Thyroid gland (tissue), 4 donors: ENCODE measurements around the gene ARSK. TPM values are rescaled to one million over a fixed set of nuclear protein-coding genes. Genes with fewer than 3 reads are reported as not detected.

Experiments used
- DNase-seq, 2 donors: peaks; one replicate each; pipeline ENCODE4 v3.0.0-alpha.2; 2019
- H3K27ac ChIP-seq, 3 donors: fragments of 200-600 bp; sonication (generic); 1 replicate in 2 of 3; 2 replicates in 1 of 3; pipeline ENCODE4 v1.5.1; 2016 to 2019; ENCODE audit warnings: mild to moderate bottlenecking in 1 of 3, moderate library complexity in 1 of 3
- H3K27me3 ChIP-seq: fragments of 200-600 bp; sonication (generic); one replicate; pipeline ENCODE4 v1.5.1; 2019
- H3K36me3 ChIP-seq, 2 donors: fragments of 200-600 bp; sonication (generic); one replicate each; pipeline ENCODE4 v1.5.1; 2016 to 2019
- H3K4me1 ChIP-seq, 2 donors: fragments of 200-600 bp; sonication (generic); one replicate each; pipeline ENCODE4 v1.5.1; 2017 to 2019
- H3K4me3 ChIP-seq, 3 donors: fragments of 200-600 bp; sonication (generic); replicated peaks in 1 of 3; 1 replicate in 2 of 3; 2 replicates in 1 of 3; pipeline ENCODE4 v1.5.1; 2016; ENCODE audit warnings: mild to moderate bottlenecking in 1 of 3
- H3K9me3 ChIP-seq: fragments of 200-600 bp; sonication (generic); one replicate; pipeline ENCODE4 v1.5.1; 2017
- CTCF ChIP-seq, 6 experiments: fragments of 200-600 bp in 3 of 6; fragments of 450-650 bp in 3 of 6; sonication (generic) in 3 of 6; IDR thresholded peaks; one replicate each; pipeline ENCODE4 v1.5.1; 2016 to 2019; ENCODE audit warnings: antibody characterized with exemption in 6 of 6, mild to moderate bottlenecking in 2 of 6, inconsistent platforms in 1 of 6, moderate library complexity in 1 of 6
- POLR2A ChIP-seq, 2 donors: fragments of 450-650 bp; IDR thresholded peaks; one replicate each; pipeline ENCODE4 v1.6.1; 2017; ENCODE audit warnings: antibody characterized with exemption in 2 of 2, mild to moderate bottlenecking in 2 of 2, moderate library complexity in 1 of 2
- WGBS, 2 donors: methylation state at CpG; one replicate each; pipeline ENCODE4 v1.1.5; 2017; 5-methylcytosine and 5-hydroxymethylcytosine counted together
- intact Hi-C: fragments of 100-400 bp; cut with DNase I; formaldehyde crosslinking; loops from one replicate; pipeline ENCODE4 v1.15.1; 2023
- total RNA-seq, 4 donors: library from RNA; depleted of rRNA; stranded (reverse); fragments of >200 nt; gene quantifications; one replicate each; pipeline ENCODE4 v1.2.3, GENCODE V29; 2016

ARSK gene
- total RNA-seq, 4 donors from 2014 or later, result 7.8 to 11.4 (median 9.3) TPM

GRCh38 chr5:95565280-95565920 lies 10.5 kb downstream of the ARSK start:
- Histone ChIP-seq H3K27me3 (no peaks in the 10 kb centered on the region), H3K9me3 (no peaks in the 10 kb centered on the region), H3K27ac (no peak overlapping the region), H3K4me1 (no peaks in the 10 kb centered on the region), H3K4me3 (no peak overlapping the region), H3K36me3 (no peaks in the 10 kb centered on the region)
- no peak for DNase-seq
- 88 to 89% methylated on average over 4 of the region's 4 CpGs for WGBS, 2 donors
- intact Hi-C loops, result no loop called here
- TF ChIP-seq CTCF (IDR thresholded peaks at IDR 0.05) (no peak), POLR2A (IDR thresholded peaks at IDR 0.05) (no peak)

GRCh38 chr5:95572016-95572415 lies 17.1 kb downstream of the ARSK start:
- no peak for DNase-seq
- Histone ChIP-seq H3K4me1 (no peaks in the 10 kb centered on the region), H3K36me3 (no peaks in the 10 kb centered on the region), H3K27me3 (no peaks in the 10 kb centered on the region), H3K27ac (no peak overlapping the region), H3K4me3 (no peak overlapping the region), H3K9me3 (no peaks in the 10 kb centered on the region)
- intact Hi-C loops, result no loop called here
- TF ChIP-seq CTCF (IDR thresholded peaks at IDR 0.05), result no peak
- no peak for TF ChIP-seq POLR2A (IDR thresholded peaks at IDR 0.05)
- WGBS, 2 donors, result 96 to 98% methylated on average over 2 of the region's 2 CpGs

GRCh38 chr5:95581576-95581975 lies 26.7 kb downstream of the ARSK start:
- DNase-seq, result no peak
- no peaks in the 10 kb centered on the region for H3K27me3 ChIP-seq
- H3K9me3 ChIP-seq, result no peaks in the 10 kb centered on the region
- TF ChIP-seq POLR2A (IDR thresholded peaks at IDR 0.05) (no peak), CTCF (IDR thresholded peaks at IDR 0.05) (no peak)
- H3K4me1 ChIP-seq, result no peaks in the 10 kb centered on the region
- no peak overlapping the region for H3K27ac ChIP-seq
- H3K36me3 ChIP-seq, result no peaks in the 10 kb centered on the region
- intact Hi-C loops, result no loop called here
- H3K4me3 ChIP-seq, result no peak overlapping the region
- WGBS, 2 donors, result 96 to 98% methylated on average over 2 of the region's 2 CpGs

- intact Hi-C loops, result no loop called here
- TF ChIP-seq CTCF (IDR thresholded peaks at IDR 0.05) (no peak), POLR2A (IDR thresholded peaks at IDR 0.05) (no peak)
- WGBS, 2 donors, result 98 to 99% methylated on average over 1 of the region's 1 CpG
These were observed 29.1 kb downstream of the ARSK start for GRCh38 chr5:95583992-95584391.

GRCh38 chr5:95590880-95591279 lies 36.0 kb downstream of the ARSK start:
- Histone ChIP-seq H3K27me3 (no peaks in the 10 kb centered on the region), H3K4me1 (no peaks in the 10 kb centered on the region), H3K4me3 (no peak overlapping the region), H3K27ac (no peak overlapping the region), H3K9me3 (no peaks in the 10 kb centered on the region), H3K36me3 (no peaks in the 10 kb centered on the region)
- no peak for DNase-seq
- WGBS, 2 donors, result 86 to 87% methylated on average over 1 of the region's 1 CpG
- TF ChIP-seq CTCF (IDR thresholded peaks at IDR 0.05) (no peak), POLR2A (IDR thresholded peaks at IDR 0.05) (no peak)
- intact Hi-C loops, result no loop called here

More at GRCh38 chr5:95583992-95584391, 29.1 kb downstream of the ARSK start:
- no peak overlapping the region for H3K27ac ChIP-seq
- H3K9me3 ChIP-seq, result no peaks in the 10 kb centered on the region
- H3K4me1 ChIP-seq, result no peaks in the 10 kb centered on the region
- no peaks in the 10 kb centered on the region for H3K27me3 ChIP-seq
- H3K36me3 ChIP-seq, result no peaks in the 10 kb centered on the region
- no peak overlapping the region for H3K4me3 ChIP-seq
- no peak for DNase-seq
